ENCODE data around the gene BRIX1. TPM values are rescaled to one million over a fixed set of nuclear protein-coding genes. Genes with fewer than 3 reads are reported as not detected.

The BRIX1 gene
- total and polyA plus RNA-seq, 2 donors (not counting 3 experiments of a cell fraction or from before 2014, with no cell fraction given), result 14.0 to 28.4 TPM

DNA sequence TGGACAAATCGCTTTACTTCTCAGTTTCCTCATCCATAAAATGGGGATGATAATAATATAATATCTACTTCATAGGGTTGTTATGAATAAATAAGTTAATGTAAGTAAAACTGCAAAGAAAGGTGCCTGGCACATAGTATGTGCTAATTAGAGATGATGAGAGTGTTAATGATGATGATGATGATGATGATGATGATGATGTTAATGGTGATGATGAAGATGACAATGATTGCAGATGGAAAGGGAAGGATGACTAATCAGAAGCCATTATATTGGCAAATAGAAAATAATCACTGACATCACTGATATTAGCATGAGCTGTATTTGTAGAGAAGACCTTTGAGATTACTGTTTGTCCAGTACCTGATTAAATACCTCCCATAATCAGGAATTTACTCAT lies 20.8 kb upstream of the BRIX1 start:
- DNase-seq (ENCODE audit: low read depth, low spot score), result no peak
- ChIA-PET CTCF (interaction anchor here (0.9 to 7.2 kb wide), 2 partner anchors 409 to 420 kb away, joined by 3 to 84 read pairs; no protein-coding TSS in a partner anchor), POLR2A (no interaction called here)
- H2AFZ ChIP-seq (ENCODE audit: low read depth, low read length), result no peak overlapping the region
- dilution Hi-C loops (cut with MboI; ENCODE audit: extremely low pct_ligation_motif_present, low sequenced_read_pairs) (no loop called here), intact Hi-C loops (cut with micrococcal nuclease) (no loop called here)
- no TSS peak for BruUV-seq (replicated peaks)
- H3K36me3 ChIP-seq (ENCODE audit: control insufficient read depth in 2 of 2, extremely low read depth in 1 of 2, insufficient read depth in 2 of 2, low read length in 2 of 2), result no peaks in the 10 kb centered on the region
- H3K9me1 ChIP-seq (replicated peaks; ENCODE audit: control insufficient read depth, extremely low read depth, insufficient read depth, low read length), result no peaks in the 10 kb centered on the region
- no peak overlapping the region for H3K4me3 ChIP-seq (replicated peaks in 1 of 3; ENCODE audit: insufficient read depth in 1 of 3, low read depth in 1 of 3, low read length in 3 of 3)
- H3K79me2 ChIP-seq (ENCODE audit: control insufficient read depth, insufficient read depth, low read length), result no peaks in the 10 kb centered on the region
- no peak overlapping the region for H3K27ac ChIP-seq (ENCODE audit: insufficient read depth, low read depth, low read length)
- no peak overlapping the region for H3K4me2 ChIP-seq (ENCODE audit: insufficient read depth, low read length)
- no peaks in the 10 kb centered on the region for H3K9me3 ChIP-seq (replicated peaks; ENCODE audit: control insufficient read depth, insufficient read depth, low read length)
- H3K4me1 ChIP-seq (ENCODE audit: control insufficient read depth, extremely low read depth, insufficient read depth, low read length), result no peaks in the 10 kb centered on the region
- no peak overlapping the region for H3K9ac ChIP-seq (replicated peaks; ENCODE audit: extremely low read depth, insufficient read depth, low read length)
- FAIRE-seq, result no peak
- TF ChIP-seq MYC (IDR thresholded peaks at IDR 0.05; ENCODE audit: low read depth, low read length) (no peak), FOS (IDR thresholded peaks at IDR 0.05; ENCODE audit: borderline replicate concordance, insufficient read depth, low read length) (no peak), POLR2AphosphoS5 (IDR thresholded peaks at IDR 0.05; ENCODE audit: insufficient read depth, low read depth, low read length) (no peak), EZH2 (IDR thresholded peaks at IDR 0.05; ENCODE audit: borderline replicate concordance, low read depth, low read length, severe bottlenecking) (no peak), GATA2 (IDR thresholded peaks at IDR 0.05; ENCODE audit: insufficient read depth, insufficient read length, low read depth, low read length) (no peak)
- TF ChIP-seq, protein P1, sequence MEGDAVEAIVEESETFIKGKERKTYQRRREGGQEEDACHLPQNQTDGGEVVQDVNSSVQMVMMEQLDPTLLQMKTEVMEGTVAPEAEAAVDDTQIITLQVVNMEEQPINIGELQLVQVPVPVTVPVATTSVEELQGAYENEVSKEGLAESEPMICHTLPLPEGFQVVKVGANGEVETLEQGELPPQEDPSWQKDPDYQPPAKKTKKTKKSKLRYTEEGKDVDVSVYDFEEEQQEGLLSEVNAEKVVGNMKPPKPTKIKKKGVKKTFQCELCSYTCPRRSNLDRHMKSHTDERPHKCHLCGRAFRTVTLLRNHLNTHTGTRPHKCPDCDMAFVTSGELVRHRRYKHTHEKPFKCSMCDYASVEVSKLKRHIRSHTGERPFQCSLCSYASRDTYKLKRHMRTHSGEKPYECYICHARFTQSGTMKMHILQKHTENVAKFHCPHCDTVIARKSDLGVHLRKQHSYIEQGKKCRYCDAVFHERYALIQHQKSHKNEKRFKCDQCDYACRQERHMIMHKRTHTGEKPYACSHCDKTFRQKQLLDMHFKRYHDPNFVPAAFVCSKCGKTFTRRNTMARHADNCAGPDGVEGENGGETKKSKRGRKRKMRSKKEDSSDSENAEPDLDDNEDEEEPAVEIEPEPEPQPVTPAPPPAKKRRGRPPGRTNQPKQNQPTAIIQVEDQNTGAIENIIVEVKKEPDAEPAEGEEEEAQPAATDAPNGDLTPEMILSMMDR (IDR thresholded peaks at IDR 0.05; ENCODE audit: extremely low read depth in 1 of 2, insufficient read depth in 1 of 2, low read depth in 1 of 2, low read length in 2 of 2), result no peak
- TF ChIP-seq, protein P2, sequence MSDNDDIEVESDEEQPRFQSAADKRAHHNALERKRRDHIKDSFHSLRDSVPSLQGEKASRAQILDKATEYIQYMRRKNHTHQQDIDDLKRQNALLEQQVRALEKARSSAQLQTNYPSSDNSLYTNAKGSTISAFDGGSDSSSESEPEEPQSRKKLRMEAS (IDR thresholded peaks at IDR 0.05; ENCODE audit: insufficient read depth, insufficient read length), result no peak
- H3K27me3 ChIP-seq (ENCODE audit: control insufficient read depth in 2 of 2, insufficient read depth in 2 of 2, low read length in 2 of 2), result peaks cover 0 to 2% of the 10 kb centered on the region in 2 experiments
- H4K20me1 ChIP-seq (replicated peaks; ENCODE audit: control insufficient read depth, extremely low read depth, insufficient read depth, low read length), result no peaks in the 10 kb centered on the region
